Measurements from ENCODE around the gene NFKB1.

The NFKB1 gene

DNA sequence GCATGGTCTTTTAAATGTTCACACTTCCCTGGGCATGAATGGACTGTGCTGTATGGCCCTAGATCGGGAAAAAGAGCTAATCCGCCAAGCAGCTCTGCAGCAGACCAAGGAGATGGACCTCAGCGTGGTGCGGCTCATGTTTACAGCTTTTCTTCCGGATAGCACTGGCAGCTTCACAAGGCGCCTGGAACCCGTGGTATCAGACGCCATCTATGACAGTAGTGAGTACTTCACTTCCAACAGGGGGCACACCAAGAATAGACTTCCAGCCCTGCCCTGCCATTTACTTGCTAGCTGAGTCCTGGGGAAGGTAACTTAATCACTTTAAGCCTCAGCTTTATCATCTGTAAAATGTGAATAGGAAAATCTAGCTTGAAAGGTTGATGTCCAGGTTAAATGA lies 77.7 kb downstream of the NFKB1 start:
- no peaks in the 10 kb centered on the region for H3K36me3 ChIP-seq (ENCODE audit: control insufficient read depth, insufficient read depth, low read length)
- TF ChIP-seq, protein P1, sequence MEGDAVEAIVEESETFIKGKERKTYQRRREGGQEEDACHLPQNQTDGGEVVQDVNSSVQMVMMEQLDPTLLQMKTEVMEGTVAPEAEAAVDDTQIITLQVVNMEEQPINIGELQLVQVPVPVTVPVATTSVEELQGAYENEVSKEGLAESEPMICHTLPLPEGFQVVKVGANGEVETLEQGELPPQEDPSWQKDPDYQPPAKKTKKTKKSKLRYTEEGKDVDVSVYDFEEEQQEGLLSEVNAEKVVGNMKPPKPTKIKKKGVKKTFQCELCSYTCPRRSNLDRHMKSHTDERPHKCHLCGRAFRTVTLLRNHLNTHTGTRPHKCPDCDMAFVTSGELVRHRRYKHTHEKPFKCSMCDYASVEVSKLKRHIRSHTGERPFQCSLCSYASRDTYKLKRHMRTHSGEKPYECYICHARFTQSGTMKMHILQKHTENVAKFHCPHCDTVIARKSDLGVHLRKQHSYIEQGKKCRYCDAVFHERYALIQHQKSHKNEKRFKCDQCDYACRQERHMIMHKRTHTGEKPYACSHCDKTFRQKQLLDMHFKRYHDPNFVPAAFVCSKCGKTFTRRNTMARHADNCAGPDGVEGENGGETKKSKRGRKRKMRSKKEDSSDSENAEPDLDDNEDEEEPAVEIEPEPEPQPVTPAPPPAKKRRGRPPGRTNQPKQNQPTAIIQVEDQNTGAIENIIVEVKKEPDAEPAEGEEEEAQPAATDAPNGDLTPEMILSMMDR (IDR thresholded peaks at IDR 0.05) = no peak
- H3K27ac ChIP-seq = no peak overlapping the region

DNA sequence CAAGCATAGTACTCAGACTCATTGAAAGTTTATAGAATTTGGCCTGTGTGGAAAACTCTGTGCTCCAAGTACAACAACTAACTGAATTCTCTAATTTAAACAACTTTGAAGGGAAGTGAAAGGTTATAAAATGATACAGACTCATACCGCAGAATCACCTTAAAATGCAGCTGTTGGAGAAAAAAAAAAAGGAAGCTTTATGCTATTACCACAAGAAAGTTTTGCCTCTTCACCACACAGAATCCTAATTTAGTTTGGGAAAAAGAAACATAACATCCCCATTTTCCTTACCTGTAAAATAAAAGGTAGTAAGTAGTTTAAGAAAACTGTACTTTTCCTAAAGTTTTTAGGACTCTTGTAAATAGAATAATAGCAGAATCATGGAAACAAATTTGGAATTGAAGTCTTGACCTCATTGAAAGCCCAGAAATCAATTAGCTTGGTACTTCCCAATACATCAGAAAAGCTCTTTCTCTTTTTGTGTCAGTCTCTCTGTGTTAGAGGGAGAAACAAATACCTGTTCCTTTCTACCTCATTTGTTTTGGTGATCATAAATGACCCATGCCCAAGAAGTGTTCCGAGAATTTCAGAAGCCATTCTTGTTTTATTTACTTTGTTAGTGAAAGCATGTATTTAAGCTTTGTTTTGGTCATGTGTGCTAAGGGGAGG lies 78.8 kb downstream of the NFKB1 start:
- TF ChIP-seq, protein P1 (IDR thresholded peaks at IDR 0.05) = no peak
- Histone ChIP-seq H3K4me1 (no peaks in the 10 kb centered on the region), H3K27ac (no peak overlapping the region), H3K79me2 (no peaks in the 10 kb centered on the region), H3K36me3 (ENCODE audit: control insufficient read depth, insufficient read depth, low read length) (no peaks in the 10 kb centered on the region), H3K4me3 (ENCODE audit: low read depth, low read length) (no peak overlapping the region), H3K9ac (no peak overlapping the region), H3K27me3 (ENCODE audit: control insufficient read depth, insufficient read depth, low read length) (no peaks in the 10 kb centered on the region), H2AFZ (no peak overlapping the region), H3K4me2 (ENCODE audit: low read length) (no peak overlapping the region), H3K9me3 (ENCODE audit: control insufficient read depth, low read length) (no peaks in the 10 kb centered on the region)

More for the DNA sequence above, 77.7 kb downstream of the NFKB1 start:
- no peak overlapping the region for H3K4me3 ChIP-seq (ENCODE audit: low read depth, low read length)
- no peaks in the 10 kb centered on the region for H3K27me3 ChIP-seq (ENCODE audit: control insufficient read depth, insufficient read depth, low read length)
- H2AFZ ChIP-seq = no peak overlapping the region
- peaks cover 2% of the 10 kb centered on the region for H3K4me1 ChIP-seq
- no peaks in the 10 kb centered on the region for H3K79me2 ChIP-seq
- H3K9ac ChIP-seq = no peak overlapping the region
- H3K9me3 ChIP-seq (ENCODE audit: control insufficient read depth, low read length) = no peaks in the 10 kb centered on the region
- H3K4me2 ChIP-seq (ENCODE audit: low read length) = no peak overlapping the region

DNA sequence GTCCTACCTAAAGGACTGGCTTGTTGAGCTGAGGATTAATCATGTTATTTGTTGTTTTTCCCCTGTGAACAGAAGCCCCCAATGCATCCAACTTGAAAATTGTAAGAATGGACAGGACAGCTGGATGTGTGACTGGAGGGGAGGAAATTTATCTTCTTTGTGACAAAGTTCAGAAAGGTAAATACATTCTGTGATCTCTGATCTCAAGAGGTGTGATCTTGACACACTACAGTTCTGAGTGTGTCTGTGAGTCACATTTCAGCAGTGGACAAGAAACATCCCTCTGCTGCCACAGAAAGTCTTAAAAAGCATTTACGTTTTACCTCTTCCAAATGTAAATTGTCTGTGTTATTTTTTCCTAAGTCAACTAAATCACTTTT lies 79.3 kb downstream of the NFKB1 start:
- TF ChIP-seq, protein P1 (IDR thresholded peaks at IDR 0.05) = no peak
- H3K4me3 ChIP-seq (ENCODE audit: low read depth, low read length) = no peak overlapping the region
- no peaks in the 10 kb centered on the region for H3K9me3 ChIP-seq (ENCODE audit: control insufficient read depth, low read length)
- H2AFZ ChIP-seq = no peak overlapping the region
- H3K79me2 ChIP-seq = no peaks in the 10 kb centered on the region
- H3K36me3 ChIP-seq (ENCODE audit: control insufficient read depth, insufficient read depth, low read length) = no peaks in the 10 kb centered on the region
- no peak overlapping the region for H3K4me2 ChIP-seq (ENCODE audit: low read length)
- H3K27ac ChIP-seq = no peak overlapping the region
- H3K4me1 ChIP-seq = no peaks in the 10 kb centered on the region
- no peaks in the 10 kb centered on the region for H3K27me3 ChIP-seq (ENCODE audit: control insufficient read depth, insufficient read depth, low read length)
- no peak overlapping the region for H3K9ac ChIP-seq

DNA sequence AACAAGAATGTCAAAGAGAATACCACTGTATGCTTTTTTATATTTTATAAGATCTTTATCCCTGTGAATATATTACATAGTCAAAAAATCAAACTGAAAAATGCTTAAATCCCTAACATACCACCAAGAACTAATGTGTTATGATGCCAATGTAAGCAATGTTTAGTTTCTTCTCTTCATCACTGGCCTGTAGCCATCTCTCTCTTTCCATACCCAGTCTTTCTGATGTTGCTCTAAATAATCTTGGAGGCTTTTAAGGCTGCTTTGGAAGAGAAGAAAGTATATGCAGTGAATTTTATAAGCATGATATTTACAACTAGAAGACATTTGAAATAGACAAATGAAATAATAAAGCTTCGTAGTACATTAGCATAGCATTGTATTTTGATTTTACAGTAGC lies 82.9 kb downstream of the NFKB1 start:
- Histone ChIP-seq H3K27me3 (ENCODE audit: control insufficient read depth, insufficient read depth, low read length) (no peaks in the 10 kb centered on the region), H3K9ac (no peak overlapping the region), H3K79me2 (no peaks in the 10 kb centered on the region), H3K4me1 (no peaks in the 10 kb centered on the region), H3K36me3 (ENCODE audit: control insufficient read depth, insufficient read depth, low read length) (no peaks in the 10 kb centered on the region), H3K4me3 (ENCODE audit: low read depth, low read length) (no peak overlapping the region), H3K27ac (no peak overlapping the region), H2AFZ (no peak overlapping the region), H3K4me2 (ENCODE audit: low read length) (no peak overlapping the region), H3K9me3 (ENCODE audit: control insufficient read depth, low read length) (no peaks in the 10 kb centered on the region)
- TF ChIP-seq, protein P1 (IDR thresholded peaks at IDR 0.05) = no peak

DNA sequence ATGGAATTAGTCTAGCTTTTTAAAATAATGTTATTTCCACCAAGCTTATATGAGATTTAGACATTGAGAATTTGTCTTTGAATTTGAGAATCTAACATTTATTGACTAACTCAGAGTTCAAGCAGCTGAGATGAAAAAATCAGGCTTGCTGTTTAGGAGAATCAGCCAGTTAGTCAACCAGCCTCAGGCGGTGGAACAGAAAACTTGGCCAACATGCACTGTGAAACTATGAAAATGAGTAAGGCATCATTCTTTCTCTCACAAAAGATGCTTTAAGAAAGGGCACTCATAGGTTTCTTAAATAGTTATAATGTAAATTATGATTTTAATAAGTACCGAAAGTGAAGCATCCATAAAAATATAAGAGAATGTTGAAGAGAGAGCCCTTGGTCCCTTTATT lies 84.2 kb downstream of the NFKB1 start:
- H3K36me3 ChIP-seq (ENCODE audit: control insufficient read depth, insufficient read depth, low read length) = no peaks in the 10 kb centered on the region
- no peak overlapping the region for H3K9ac ChIP-seq
- no peak overlapping the region for H3K4me2 ChIP-seq (ENCODE audit: low read length)
- TF ChIP-seq, protein P1 (IDR thresholded peaks at IDR 0.05) = no peak
- H2AFZ ChIP-seq = no peak overlapping the region
- H3K27ac ChIP-seq = no peak overlapping the region
- no peaks in the 10 kb centered on the region for H3K4me1 ChIP-seq
- no peaks in the 10 kb centered on the region for H3K27me3 ChIP-seq (ENCODE audit: control insufficient read depth, insufficient read depth, low read length)
- no peak overlapping the region for H3K4me3 ChIP-seq (ENCODE audit: low read depth, low read length)
- no peaks in the 10 kb centered on the region for H3K9me3 ChIP-seq (ENCODE audit: control insufficient read depth, low read length)
- no peaks in the 10 kb centered on the region for H3K79me2 ChIP-seq
